ENCODE measurements around the gene HOXC5.

The HOXC5 gene

GRCh38 chr12:53993162-53994008 is 39.5 kb upstream of the HOXC5 start:
- no peaks in the 10 kb centered on the region for H3K36me3 Mint-ChIP-seq
- ATAC-seq: no peak
- H3K4me3 Mint-ChIP-seq: peak overlapping the region; percentile 63
- no peaks in the 10 kb centered on the region for H3K9me3 Mint-ChIP-seq
- peaks cover 100% of the 10 kb centered on the region for H3K27me3 Mint-ChIP-seq
- no peak overlapping the region for H3K27ac Mint-ChIP-seq
- peaks cover 59% of the 10 kb centered on the region for H3K4me1 Mint-ChIP-seq

GRCh38 chr12:53994009-53994263 is 38.9 kb upstream of the HOXC5 start:
- Mint-ChIP-seq H3K4me3 (peak overlapping the region; percentile 63), H3K27me3 (peaks cover 100% of the 10 kb centered on the region), H3K36me3 (no peaks in the 10 kb centered on the region), H3K9me3 (no peaks in the 10 kb centered on the region), H3K27ac (no peak overlapping the region), H3K4me1 (peaks cover 54% of the 10 kb centered on the region)
- ATAC-seq: no peak

- Mint-ChIP-seq H3K27me3 (peaks cover 100% of the 10 kb centered on the region), H3K4me1 (peaks cover 49% of the 10 kb centered on the region), H3K4me3 (peak overlapping the region; percentile 63), H3K9me3 (no peaks in the 10 kb centered on the region), H3K36me3 (no peaks in the 10 kb centered on the region), H3K27ac (no peak overlapping the region)
- no peak for ATAC-seq
These were observed 38.4 kb upstream of the HOXC5 start for GRCh38 chr12:53994264-53995001.

GRCh38 chr12:53995002-53995377 is 37.9 kb upstream of the HOXC5 start:
- ATAC-seq: no peak
- Mint-ChIP-seq H3K27me3 (peaks cover 99% of the 10 kb centered on the region), H3K4me1 (peaks cover 43% of the 10 kb centered on the region), H3K36me3 (no peaks in the 10 kb centered on the region), H3K4me3 (peak overlapping the region; percentile 38), H3K27ac (peak overlapping the region; percentile 63), H3K9me3 (no peaks in the 10 kb centered on the region)

GRCh38 chr12:53995378-53996239 is 37.2 kb upstream of the HOXC5 start:
- no peak for ATAC-seq
- Mint-ChIP-seq H3K4me3 (peak overlapping the region; percentile 89), H3K27me3 (peaks cover 98% of the 10 kb centered on the region), H3K36me3 (no peaks in the 10 kb centered on the region), H3K9me3 (no peaks in the 10 kb centered on the region), H3K4me1 (peaks cover 37% of the 10 kb centered on the region), H3K27ac (peak overlapping the region; percentile 63)

GRCh38 chr12:53996240-53997203 is 36.3 kb upstream of the HOXC5 start:
- ATAC-seq: no peak
- Mint-ChIP-seq H3K27me3 (peaks cover 98% of the 10 kb centered on the region), H3K27ac (peak overlapping the region; percentile 63), H3K4me3 (peak overlapping the region; percentile 89), H3K4me1 (peaks cover 36% of the 10 kb centered on the region), H3K36me3 (no peaks in the 10 kb centered on the region), H3K9me3 (no peaks in the 10 kb centered on the region)

- H3K4me3 Mint-ChIP-seq: no peak overlapping the region
- no peaks in the 10 kb centered on the region for H3K36me3 Mint-ChIP-seq
- H3K4me1 Mint-ChIP-seq: peaks cover 36% of the 10 kb centered on the region
- H3K27me3 Mint-ChIP-seq: peaks cover 98% of the 10 kb centered on the region
- no peaks in the 10 kb centered on the region for H3K9me3 Mint-ChIP-seq
- no peak for ATAC-seq
- H3K27ac Mint-ChIP-seq: no peak overlapping the region
These were observed 35.4 kb upstream of the HOXC5 start for GRCh38 chr12:53997204-53998109.

- no peaks in the 10 kb centered on the region for H3K9me3 Mint-ChIP-seq
- ATAC-seq: no peak
- no peak overlapping the region for H3K27ac Mint-ChIP-seq
- H3K27me3 Mint-ChIP-seq: peaks cover 98% of the 10 kb centered on the region
- no peaks in the 10 kb centered on the region for H3K36me3 Mint-ChIP-seq
- H3K4me1 Mint-ChIP-seq: peaks cover 36% of the 10 kb centered on the region
- no peak overlapping the region for H3K4me3 Mint-ChIP-seq
These were observed 34.5 kb upstream of the HOXC5 start for GRCh38 chr12:53998110-53998899.

GRCh38 chr12:53998900-53999236 is 34.0 kb upstream of the HOXC5 start:
- no peak overlapping the region for H3K27ac Mint-ChIP-seq
- peaks cover 98% of the 10 kb centered on the region for H3K27me3 Mint-ChIP-seq
- H3K36me3 Mint-ChIP-seq: no peaks in the 10 kb centered on the region
- ATAC-seq: no peak
- no peaks in the 10 kb centered on the region for H3K9me3 Mint-ChIP-seq
- peaks cover 34% of the 10 kb centered on the region for H3K4me1 Mint-ChIP-seq
- no peak overlapping the region for H3K4me3 Mint-ChIP-seq

GRCh38 chr12:53999559-54000115 is 33.2 kb upstream of the HOXC5 start:
- Mint-ChIP-seq H3K27me3 (peaks cover 98% of the 10 kb centered on the region), H3K9me3 (no peaks in the 10 kb centered on the region), H3K27ac (no peak overlapping the region), H3K4me3 (no peak overlapping the region), H3K36me3 (no peaks in the 10 kb centered on the region), H3K4me1 (peaks cover 29% of the 10 kb centered on the region)
- ATAC-seq: no peak

- Mint-ChIP-seq H3K27ac (no peak within 1 kb of the TSS), H3K9me3 (no peaks in the 10 kb centered on the region), H3K4me1 (peaks cover 25% of the 10 kb centered on the region), H3K4me3 (no peak within 1 kb of the TSS), H3K36me3 (no peaks in the 10 kb centered on the region), H3K27me3 (peaks cover 98% of the 10 kb centered on the region)
- ATAC-seq: no peak
These were observed 32.4 kb upstream of the HOXC5 start, which contains the start of gene HOXC9 for GRCh38 chr12:54000116-54001114. Gene HOXC9, plus strand, starts transcription at chr12:54000161. Its CDS starts 28 bp downstream, at chr12:54000189.
